ENCODE measurements around the gene C9orf85. TPM values are rescaled to one million over a fixed set of nuclear protein-coding genes. Genes with fewer than 3 reads are reported as not detected.

Gene C9orf85
- total RNA-seq, 4 donors from 2014 or later: 12.3 to 18.4 (median 16.0) TPM

- Histone ChIP-seq H3K4me1 (no peaks in the 10 kb centered on the region), H3K27me3 (no peaks in the 10 kb centered on the region), H3K36me3 (peaks cover 0 to 20% (median 0%) of the 10 kb centered on the region in 3 donors), H3K27ac (no peak overlapping the region), H3K9me3 (no peaks in the 10 kb centered on the region), H3K4me3 (no peak overlapping the region)
- DNase-seq (ENCODE audit: low spot score in 2 of 2): no peak
- TF ChIP-seq, protein P1, sequence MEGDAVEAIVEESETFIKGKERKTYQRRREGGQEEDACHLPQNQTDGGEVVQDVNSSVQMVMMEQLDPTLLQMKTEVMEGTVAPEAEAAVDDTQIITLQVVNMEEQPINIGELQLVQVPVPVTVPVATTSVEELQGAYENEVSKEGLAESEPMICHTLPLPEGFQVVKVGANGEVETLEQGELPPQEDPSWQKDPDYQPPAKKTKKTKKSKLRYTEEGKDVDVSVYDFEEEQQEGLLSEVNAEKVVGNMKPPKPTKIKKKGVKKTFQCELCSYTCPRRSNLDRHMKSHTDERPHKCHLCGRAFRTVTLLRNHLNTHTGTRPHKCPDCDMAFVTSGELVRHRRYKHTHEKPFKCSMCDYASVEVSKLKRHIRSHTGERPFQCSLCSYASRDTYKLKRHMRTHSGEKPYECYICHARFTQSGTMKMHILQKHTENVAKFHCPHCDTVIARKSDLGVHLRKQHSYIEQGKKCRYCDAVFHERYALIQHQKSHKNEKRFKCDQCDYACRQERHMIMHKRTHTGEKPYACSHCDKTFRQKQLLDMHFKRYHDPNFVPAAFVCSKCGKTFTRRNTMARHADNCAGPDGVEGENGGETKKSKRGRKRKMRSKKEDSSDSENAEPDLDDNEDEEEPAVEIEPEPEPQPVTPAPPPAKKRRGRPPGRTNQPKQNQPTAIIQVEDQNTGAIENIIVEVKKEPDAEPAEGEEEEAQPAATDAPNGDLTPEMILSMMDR (IDR thresholded peaks at IDR 0.05): peak in 1 of 5 experiments; percentile 6
- TF ChIP-seq EP300 (IDR thresholded peaks at IDR 0.05): no peak
Measured at GRCh38 chr9:71975833-71976232, 64.4 kb downstream of the C9orf85 start.

DNA sequence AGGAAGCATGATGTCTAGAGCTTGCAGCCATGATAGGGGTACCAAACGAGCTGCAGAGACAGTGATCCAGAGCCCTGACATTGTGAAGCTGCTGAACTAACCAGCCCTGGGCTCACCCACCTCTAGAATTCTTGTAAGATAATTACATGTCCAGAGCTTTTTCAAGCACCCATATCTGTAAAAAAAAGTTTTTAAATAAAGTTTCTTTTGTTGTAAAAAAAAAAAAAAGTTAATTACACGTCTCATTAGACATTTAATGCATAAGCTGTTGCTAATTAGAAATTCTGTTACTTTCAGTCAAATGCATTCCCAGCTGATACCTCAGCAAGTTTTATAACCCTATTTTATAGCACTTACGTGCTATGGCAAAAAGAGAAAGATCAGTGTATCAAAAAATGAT, 65.6 kb downstream of the C9orf85 start:
- TF ChIP-seq POLR2A (IDR thresholded peaks at IDR 0.05): no peak
- no peak for TF ChIP-seq EP300 (IDR thresholded peaks at IDR 0.05)
- TF ChIP-seq, protein P1 (IDR thresholded peaks at IDR 0.05): no peak
- DNase-seq (ENCODE audit: low spot score in 2 of 2): no peak
- Histone ChIP-seq H3K27ac (no peak overlapping the region), H3K36me3 (peaks cover 0 to 20% (median 0%) of the 10 kb centered on the region in 3 donors), H3K27me3 (no peaks in the 10 kb centered on the region), H3K4me1 (no peaks in the 10 kb centered on the region), H3K4me3 (no peak overlapping the region), H3K9me3 (no peaks in the 10 kb centered on the region)
- WGBS, 2 donors: 74 to 78% methylated on average over 3 of the region's 3 CpGs

DNA sequence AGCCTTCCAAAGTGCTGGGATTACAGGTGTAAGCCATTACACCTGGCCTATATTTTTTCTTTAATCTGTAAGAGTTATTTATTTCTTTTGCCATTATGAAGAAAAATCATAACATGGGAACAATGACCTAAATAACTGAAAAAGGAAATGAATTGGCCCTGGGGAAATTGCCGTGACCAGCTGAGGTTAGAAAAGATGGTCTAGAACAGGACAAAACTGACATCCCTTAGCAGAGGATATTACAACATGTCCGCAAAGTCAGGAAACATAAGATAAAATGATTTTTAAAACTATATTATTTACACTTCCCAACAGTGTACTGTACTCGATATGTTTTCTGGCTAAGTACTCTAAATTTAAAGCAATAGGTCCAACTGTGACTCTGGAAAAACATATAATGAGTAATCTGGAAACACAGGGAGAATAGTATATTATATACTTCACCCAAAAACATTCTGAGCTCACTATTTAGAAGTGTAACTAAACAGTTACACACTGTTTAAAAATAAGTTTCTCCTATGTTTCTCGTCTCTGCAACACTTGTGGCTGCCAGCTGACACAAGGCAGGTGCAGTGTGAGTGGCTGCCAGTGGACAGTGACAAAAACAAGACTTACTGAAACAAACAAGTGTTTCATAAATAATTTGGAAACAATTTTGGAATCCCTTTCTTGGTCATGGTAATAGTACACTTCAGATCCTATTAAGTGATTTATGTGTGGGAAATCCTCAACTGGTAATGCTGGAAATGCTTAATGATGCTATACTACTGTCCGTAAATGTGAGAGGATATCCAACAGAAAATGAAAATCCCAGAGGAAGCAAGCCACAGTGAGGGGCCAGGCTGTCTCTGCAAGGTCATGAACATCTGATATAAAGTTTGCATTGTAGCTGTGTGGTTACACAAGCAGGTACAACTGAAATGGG, 69.1 kb downstream of the C9orf85 start:
- no peaks in the 10 kb centered on the region for H3K9me3 ChIP-seq
- DNase-seq (ENCODE audit: low spot score in 2 of 2): no peak
- no peak overlapping the region for H3K27ac ChIP-seq
- no peak for TF ChIP-seq EP300 (IDR thresholded peaks at IDR 0.05)
- TF ChIP-seq, protein P1 (IDR thresholded peaks at IDR 0.05): no peak
- no peak for TF ChIP-seq POLR2A (IDR thresholded peaks at IDR 0.05)
- H3K36me3 ChIP-seq: peaks cover 0 to 20% (median 0%) of the 10 kb centered on the region in 3 donors
- WGBS, 2 donors: 55 to 58% methylated on average over 5 of the region's 5 CpGs
- no peaks in the 10 kb centered on the region for H3K27me3 ChIP-seq
- no peaks in the 10 kb centered on the region for H3K4me1 ChIP-seq
- no peak overlapping the region for H3K4me3 ChIP-seq

DNA sequence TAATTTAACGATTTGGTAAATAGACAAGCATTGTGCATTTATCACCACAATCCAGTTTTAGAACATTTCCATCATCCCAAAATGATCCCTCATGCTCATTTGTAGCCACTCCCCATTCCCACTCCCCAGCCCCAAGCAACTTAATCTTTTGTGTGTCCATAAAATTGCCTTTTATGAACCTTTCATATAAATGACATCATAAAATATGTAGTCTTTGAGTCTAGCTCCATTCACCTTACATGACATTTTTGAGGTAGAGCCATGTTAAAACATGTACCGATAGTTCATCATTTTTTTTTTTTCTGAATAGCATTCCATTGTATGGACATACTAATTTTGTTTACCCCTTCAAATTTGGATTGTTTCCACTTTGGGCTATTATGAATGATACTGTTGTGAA, 70.5 kb downstream of the C9orf85 start:
- Histone ChIP-seq H3K4me1 (no peaks in the 10 kb centered on the region), H3K9me3 (no peaks in the 10 kb centered on the region), H3K4me3 (no peak overlapping the region), H3K27me3 (no peaks in the 10 kb centered on the region), H3K36me3 (peaks cover 0 to 20% (median 0%) of the 10 kb centered on the region in 3 donors), H3K27ac (no peak overlapping the region)
- DNase-seq (ENCODE audit: low spot score in 2 of 2): no peak
- TF ChIP-seq POLR2A (IDR thresholded peaks at IDR 0.05): no peak
- TF ChIP-seq, protein P1 (IDR thresholded peaks at IDR 0.05): no peak
- no peak for TF ChIP-seq EP300 (IDR thresholded peaks at IDR 0.05)
- 65 to 94% methylated on average over 2 of the region's 2 CpGs for WGBS, 2 donors

DNA sequence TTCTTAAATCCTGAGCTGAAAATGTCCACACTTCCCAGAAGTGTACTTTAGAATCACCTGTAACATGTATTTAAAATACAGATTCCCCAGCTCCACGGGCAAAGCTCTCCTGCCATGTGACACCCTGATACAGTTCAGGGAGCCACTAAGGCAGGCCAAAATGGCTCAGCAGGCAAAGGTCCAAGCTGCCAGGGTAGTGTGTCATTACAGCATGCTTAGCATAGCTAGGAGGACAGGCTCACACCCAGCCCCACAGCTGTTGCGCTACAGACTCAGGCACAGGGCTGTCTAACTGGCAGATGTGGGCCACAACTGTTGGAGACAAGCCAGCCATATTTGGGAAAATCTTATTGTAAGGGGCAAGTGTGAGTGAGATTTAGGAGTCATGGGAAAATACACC, 73.0 kb downstream of the C9orf85 start:
- Histone ChIP-seq H3K27me3 (no peaks in the 10 kb centered on the region), H3K36me3 (peaks cover 0 to 20% (median 0%) of the 10 kb centered on the region in 3 donors), H3K4me3 (no peak overlapping the region), H3K4me1 (no peaks in the 10 kb centered on the region), H3K9me3 (no peaks in the 10 kb centered on the region), H3K27ac (no peak overlapping the region)
- DNase-seq (ENCODE audit: low spot score in 2 of 2): no peak
- 82 to 84% methylated on average over 2 of the region's 2 CpGs for WGBS, 2 donors
- TF ChIP-seq EP300 (IDR thresholded peaks at IDR 0.05) (no peak), POLR2A (IDR thresholded peaks at IDR 0.05) (no peak)
- TF ChIP-seq, protein P1 (IDR thresholded peaks at IDR 0.05): no peak
